Choroid plexus epithelial cell (primary cell): ENCODE results near the gene LSM11.

Source experiments
- DNase-seq: peaks from one replicate; pipeline ENCODE4 v3.0.0-alpha.2; 2010; ENCODE audit warnings: low read depth
- H3K4me3 ChIP-seq: 2 replicates; pipeline ENCODE4 v1.5.1; 2011; ENCODE audit warnings: low read depth, mild to moderate bottlenecking, control low read depth, low read length, moderate library complexity
- CTCF ChIP-seq: conservative IDR thresholded peaks from 2 replicates; pipeline ENCODE4 v1.5.1; 2011; ENCODE audit warnings: low read depth, mild to moderate bottlenecking, control low read depth, inconsistent platforms, low read length, moderate library complexity

The LSM11 gene

DNA sequence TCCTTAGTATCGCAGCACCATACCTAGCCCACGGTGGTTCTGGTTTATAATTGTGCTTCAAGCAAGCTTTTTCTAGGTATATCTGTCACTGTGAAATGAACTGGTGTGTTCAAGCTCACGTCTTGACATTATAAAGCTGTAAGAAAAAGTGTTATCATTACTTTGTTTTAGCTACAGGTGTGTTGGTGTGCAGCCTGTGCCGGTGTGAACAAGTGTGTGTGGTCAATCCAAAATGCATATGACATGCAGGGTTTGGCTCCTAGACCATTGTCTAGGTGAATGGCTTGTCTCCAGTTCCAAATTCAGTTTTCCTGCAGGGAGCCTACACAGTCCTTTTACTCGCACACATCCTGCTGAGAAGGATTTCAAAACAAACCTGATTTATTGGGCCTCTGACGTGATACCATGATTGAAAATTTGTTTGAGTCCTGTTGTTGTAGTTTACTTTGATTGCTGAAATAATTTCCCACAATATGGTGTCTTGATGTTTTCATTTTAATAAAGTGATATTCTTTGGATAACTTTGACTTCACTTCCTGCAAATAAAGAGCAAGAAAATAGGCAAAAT is 3.7 kb downstream of the LSM11 start:
- H3K4me3 ChIP-seq: no peak overlapping the region
- TF ChIP-seq CTCF: no peak
- no peak for DNase-seq

- no peak for TF ChIP-seq CTCF
- H3K4me3 ChIP-seq: no peak overlapping the region
- peak; percentile 51 for DNase-seq
Observed at GRCh38 chr5:157747766-157748700, 4.5 kb downstream of the LSM11 start.

DNA sequence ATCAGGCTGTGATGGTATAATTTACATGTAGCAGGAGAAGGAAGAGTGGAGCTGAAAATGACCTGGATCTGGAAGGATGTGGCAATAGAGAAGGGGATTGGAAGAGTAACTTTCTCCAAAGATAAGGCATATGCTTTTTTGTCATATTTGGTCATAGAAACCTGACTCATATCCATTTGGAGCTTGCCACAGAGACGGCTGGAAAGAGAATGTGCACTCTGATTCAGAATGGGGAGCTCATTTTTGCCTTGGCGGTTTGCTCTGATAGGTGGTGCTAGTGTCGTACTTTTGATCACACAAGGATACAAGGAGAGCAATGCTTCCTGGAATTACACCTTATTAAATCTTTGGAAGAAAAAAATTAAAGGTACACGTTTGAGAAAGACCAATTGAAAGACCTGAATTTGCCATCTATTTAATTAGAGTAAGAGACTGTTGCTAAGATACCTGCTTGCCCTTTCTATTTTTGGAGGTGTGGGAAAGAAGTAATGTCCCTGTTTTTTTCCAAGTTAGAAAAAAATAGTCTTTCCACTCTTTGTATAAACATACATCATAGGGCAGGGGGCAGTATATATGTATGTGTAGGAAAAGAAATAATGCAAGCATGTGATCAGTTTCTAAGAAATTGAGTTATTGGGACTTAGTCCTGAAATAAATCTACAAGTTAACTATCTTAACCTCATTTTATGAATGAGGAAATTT is 5.4 kb downstream of the LSM11 start:
- peak; percentile 89 for DNase-seq
- TF ChIP-seq CTCF: peak; percentile 31
- H3K4me3 ChIP-seq: no peak overlapping the region

DNA sequence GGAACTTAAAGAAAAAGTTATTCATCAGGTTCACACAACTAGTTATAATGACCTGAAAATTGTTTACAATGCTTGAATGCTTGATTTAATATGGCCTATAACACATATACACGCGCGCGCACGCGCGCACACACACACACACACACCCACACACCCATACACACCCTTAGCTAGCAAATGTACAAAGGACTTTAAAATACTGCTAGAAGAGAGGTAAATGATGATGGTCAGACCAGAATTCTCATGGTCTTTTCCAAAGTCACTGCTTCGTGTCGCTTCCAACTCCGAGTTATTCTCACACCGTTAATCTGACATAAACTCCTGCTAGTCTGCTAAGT is 5.9 kb downstream of the LSM11 start:
- DNase-seq: no peak
- TF ChIP-seq CTCF: no peak
- H3K4me3 ChIP-seq: no peak overlapping the region

DNA sequence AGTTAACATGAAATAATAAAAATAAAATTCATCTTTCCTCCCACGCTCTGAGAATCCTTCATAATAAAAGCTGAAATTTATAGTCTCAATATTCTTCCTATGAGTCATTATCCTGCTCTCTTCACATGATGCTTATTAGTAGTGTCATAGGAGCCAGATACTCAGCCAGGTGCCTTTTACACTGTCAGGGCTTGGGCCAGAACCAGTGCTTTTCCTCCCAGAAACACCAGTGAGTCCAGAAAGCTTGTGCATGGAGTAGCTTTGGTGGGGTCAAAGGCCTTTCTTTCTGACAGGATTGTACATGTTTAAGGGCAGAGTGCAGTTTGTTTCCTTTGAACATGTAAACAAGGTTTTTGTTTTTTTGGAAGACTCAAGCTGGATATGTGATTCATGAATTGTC is 6.8 kb downstream of the LSM11 start:
- DNase-seq: peak; percentile 70
- no peak overlapping the region for H3K4me3 ChIP-seq
- no peak for TF ChIP-seq CTCF

GRCh38 chr5:157756122-157756521 is 12.6 kb downstream of the LSM11 start:
- DNase-seq: no peak
- H3K4me3 ChIP-seq: no peak overlapping the region
- TF ChIP-seq CTCF: no peak
